ENCODE data around the gene CLDN5.

DNA sequence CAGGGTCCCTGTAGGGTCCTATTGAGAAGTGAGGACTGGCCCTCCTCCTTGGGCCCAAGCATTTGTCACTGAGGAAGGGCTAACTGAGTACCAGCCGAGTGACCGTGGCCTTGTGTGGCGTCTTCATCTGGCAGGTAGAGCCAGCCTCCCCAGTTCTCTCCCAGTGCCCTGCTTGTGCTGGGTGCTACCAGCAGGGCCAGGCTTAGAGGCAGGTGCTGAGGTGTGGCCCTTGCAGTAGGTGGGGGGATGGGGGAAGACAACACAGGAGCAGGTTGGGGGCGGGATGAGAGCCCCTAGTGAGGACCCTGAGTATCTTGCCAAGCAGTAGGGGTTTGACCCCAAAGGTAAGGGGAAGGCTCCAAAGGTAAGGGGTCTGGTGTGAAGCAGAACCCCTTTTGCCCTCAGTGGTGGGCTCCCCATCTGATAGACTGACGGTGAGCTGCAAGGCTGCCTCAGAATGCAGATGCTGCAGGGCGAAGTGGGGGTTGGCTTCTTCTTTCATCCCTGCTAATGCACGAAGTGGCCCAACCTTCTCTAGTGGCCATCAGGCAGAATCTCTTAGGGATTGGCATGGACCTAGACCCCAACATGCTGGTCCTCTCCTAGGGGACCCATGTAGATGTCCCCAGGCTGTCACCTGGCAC, 24.9 kb downstream of the CLDN5 start:
- TF ChIP-seq, protein P1, sequence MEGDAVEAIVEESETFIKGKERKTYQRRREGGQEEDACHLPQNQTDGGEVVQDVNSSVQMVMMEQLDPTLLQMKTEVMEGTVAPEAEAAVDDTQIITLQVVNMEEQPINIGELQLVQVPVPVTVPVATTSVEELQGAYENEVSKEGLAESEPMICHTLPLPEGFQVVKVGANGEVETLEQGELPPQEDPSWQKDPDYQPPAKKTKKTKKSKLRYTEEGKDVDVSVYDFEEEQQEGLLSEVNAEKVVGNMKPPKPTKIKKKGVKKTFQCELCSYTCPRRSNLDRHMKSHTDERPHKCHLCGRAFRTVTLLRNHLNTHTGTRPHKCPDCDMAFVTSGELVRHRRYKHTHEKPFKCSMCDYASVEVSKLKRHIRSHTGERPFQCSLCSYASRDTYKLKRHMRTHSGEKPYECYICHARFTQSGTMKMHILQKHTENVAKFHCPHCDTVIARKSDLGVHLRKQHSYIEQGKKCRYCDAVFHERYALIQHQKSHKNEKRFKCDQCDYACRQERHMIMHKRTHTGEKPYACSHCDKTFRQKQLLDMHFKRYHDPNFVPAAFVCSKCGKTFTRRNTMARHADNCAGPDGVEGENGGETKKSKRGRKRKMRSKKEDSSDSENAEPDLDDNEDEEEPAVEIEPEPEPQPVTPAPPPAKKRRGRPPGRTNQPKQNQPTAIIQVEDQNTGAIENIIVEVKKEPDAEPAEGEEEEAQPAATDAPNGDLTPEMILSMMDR (conservative IDR thresholded peaks at IDR 0.05 in 1 of 2, IDR thresholded peaks at IDR 0.05 in 1 of 2; ENCODE audit: low read depth in 1 of 2, low read length in 2 of 2), result no peak
- no peak for TF ChIP-seq EZH2 (IDR thresholded peaks at IDR 0.05; ENCODE audit: low read length, missing control alignments)

All from fibroblast of lung (primary cell).